Astrocyte (in vitro differentiated cells and primary cell): ENCODE measurements around the gene PATJ.

Source experiments
- EZH2 ChIP-seq: IDR thresholded peaks from 2 replicates; pipeline ENCODE4 v1.6.1; 2012; ENCODE audit warnings: mild to moderate bottlenecking, low read length, inconsistent platforms; ENCODE audit not compliant: insufficient read depth
- TF ChIP-seq, protein P1 (sequence below): IDR thresholded peaks from 2 replicates; pipeline ENCODE4 v1.5.1; 2011; ENCODE audit warnings: low read depth, mild to moderate bottlenecking, inconsistent platforms, low read length, moderate library complexity; ENCODE audit not compliant: insufficient read depth

DNA sequence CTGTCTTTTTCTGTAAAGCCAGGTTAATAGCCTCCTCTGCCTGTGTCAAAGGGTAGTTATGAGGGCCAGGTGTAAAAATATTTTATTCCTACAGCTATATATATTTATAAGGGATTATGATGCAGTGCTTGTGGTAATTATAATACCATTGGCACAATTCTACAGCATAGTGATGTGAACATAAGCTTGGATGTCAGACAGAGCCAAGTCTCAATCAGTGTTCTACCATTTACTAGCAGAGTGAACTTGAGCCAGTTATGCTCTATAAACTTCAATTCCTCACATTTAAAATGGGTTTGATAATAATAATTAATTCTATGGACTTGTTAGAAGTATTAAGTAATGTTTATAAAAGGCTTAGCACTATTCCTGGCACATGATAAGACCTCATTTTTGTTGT is 300.9 kb downstream of the PATJ start:
- TF ChIP-seq, protein P1, sequence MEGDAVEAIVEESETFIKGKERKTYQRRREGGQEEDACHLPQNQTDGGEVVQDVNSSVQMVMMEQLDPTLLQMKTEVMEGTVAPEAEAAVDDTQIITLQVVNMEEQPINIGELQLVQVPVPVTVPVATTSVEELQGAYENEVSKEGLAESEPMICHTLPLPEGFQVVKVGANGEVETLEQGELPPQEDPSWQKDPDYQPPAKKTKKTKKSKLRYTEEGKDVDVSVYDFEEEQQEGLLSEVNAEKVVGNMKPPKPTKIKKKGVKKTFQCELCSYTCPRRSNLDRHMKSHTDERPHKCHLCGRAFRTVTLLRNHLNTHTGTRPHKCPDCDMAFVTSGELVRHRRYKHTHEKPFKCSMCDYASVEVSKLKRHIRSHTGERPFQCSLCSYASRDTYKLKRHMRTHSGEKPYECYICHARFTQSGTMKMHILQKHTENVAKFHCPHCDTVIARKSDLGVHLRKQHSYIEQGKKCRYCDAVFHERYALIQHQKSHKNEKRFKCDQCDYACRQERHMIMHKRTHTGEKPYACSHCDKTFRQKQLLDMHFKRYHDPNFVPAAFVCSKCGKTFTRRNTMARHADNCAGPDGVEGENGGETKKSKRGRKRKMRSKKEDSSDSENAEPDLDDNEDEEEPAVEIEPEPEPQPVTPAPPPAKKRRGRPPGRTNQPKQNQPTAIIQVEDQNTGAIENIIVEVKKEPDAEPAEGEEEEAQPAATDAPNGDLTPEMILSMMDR, result no peak
- no peak for TF ChIP-seq EZH2
